COLO668 (cell line): Measurements from ENCODE around the gene SLC39A5.
A peak's percentile ranks its signal among the peaks of the same experiment; 100 is the strongest.

ENCODE experiments used
- DNase-seq: peaks from one replicate; lab custom pipeline; 2025; ENCODE audit not compliant: unreplicated experiment; lab: John Stamatoyannopoulos, UW

The SLC39A5 gene

DNA sequence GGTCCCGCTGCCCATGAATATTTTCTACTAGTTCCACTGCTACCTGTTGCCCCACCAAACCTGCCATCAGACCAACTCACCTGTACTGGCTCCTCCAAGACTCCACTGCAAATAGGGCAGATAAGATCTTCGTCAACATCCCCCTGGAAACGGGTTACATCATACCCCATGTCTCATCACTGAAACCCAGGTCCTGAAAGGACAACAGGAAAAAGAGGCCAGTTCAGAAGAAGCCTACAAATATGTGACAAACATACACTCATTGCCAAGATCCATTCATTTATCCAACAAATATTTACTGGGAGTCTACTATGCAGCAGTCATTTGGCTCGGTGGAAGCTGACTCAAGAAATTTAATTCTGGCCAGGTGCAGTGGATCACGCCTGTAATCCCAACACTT, 16.0 kb upstream of the SLC39A5 start:
- DNase-seq = no peak

DNA sequence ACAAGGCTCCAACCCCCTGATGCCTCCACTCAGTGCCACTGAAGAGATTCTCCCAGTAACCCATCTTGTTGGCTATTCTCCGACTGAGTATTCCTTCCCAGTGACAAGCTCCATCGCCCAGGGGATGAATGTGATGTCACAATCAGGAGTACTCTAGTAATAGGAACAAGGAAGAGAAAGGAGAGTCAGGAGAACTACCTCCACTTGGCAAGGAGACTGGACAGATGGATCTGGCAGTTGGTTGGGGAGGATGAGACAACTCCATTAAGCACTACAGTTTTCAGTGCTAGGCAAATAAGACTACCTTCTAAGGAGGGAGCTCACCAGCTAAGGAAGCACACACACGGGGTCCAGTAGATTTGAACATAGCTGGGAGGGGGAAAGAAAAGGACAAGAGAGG, 13.4 kb upstream of the SLC39A5 start:
- DNase-seq = no peak

DNA sequence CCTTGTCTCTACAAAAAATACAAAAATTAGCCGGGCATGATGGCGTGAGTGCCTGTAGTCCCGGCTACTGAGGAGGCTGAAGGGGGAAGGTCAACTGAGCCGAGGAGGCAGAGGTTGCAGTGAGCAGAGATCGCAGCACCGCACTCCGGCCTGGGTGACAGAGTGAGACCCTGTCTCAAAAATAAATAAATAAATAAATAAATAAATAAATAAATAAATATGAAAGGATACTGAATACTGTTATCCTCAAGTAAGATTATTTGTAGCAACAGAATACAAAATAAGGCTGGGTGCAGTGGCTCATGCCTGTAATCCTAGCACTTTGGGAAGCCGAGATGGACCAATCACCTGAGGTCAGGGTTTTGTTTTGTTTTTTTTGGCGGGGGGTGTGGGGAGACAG, 10.0 kb upstream of the SLC39A5 start:
- DNase-seq = no peak

DNA sequence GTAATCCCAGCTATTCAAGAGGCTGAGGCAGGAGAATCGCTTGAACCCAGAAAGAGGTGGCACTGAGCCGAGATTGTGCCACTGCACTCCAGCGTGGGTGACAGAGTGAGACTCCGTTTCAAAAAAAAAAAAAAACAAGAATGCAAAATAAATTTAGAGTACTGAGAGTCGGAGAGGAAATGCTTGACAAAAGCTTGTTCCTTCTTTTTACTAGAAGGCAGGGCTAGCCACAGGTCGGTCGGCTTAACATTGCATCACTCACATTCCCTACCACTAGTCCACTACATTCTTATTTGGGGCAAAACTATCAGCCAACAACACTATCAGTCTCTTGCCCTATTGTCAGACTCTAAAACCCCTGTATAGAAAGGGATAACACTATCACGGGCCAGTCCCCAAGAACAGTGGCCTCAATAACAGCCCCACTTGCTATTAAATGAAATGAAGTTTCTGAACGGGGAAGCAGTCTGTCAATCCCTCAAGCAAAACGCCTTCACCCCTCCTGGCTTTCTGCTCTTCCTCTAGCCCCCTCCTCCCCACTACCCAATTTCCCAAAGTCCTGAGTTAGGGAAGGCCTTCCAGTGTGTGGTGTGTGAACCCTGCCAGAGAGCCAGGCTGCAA, 9.1 kb upstream of the SLC39A5 start:
- no peak for DNase-seq

DNA sequence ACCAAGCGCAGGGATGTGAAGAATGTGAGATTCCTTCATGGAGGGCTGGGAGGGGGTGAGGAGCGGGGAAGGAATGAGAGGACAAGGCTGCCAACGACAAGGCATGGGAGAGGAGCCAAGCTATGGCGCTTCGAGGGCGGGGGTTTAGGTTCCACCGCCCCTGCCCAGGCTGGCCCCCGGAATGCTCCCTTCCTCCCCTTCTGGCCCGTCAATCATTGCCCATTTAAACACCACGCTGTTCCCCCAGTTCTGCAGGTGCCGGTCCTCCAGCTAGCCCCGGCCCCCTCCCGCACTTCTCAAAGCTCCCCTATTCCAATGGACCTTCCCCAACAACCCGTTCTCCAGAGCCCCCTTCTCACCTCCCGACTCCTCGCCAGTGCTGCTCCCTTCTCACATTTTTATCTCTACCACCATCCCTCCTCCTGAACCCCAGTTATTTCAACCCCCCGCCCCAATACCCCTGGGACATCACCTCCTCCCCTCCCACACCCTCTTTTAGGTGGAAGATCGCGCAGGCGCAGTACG, 8.6 kb upstream of the SLC39A5 start:
- peak; percentile 17 for DNase-seq

DNA sequence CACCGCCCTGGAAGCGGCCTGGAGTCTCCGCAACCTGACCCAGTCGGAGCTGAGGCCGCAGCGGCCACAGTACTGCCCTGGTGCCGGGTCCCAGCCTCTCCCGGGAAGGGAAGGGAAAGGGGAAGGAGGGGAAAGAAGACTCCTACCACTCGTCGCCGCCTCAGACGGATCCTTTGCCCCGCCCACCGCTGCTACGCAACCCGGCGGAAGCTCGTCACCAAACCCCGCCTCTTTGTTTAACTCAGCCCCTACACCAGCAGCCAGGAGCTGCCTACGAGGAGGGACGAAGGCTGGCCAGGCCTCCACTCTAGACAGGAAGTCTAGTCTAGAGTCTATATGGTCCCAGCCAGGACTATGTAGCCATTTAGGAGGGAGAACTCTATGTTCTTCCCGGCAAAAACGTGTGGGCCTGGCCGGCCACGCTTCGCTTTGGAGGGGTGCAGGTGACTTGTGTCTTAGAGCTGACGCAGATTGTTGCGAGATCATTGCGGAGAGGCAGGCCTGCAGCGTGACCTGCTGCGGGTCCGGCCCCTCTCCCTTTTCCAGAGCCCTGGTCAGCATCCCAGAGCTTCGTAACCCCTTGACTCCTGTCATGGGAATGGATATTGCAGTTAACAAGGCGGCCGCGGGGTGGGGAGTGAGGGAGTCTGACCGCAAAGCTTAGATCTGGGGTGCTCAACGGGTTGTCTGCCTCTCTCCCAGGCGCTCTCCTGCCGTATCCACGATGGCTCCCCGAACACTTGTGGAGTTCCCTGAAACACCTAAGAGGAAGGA, 7.9 kb upstream of the SLC39A5 start, which contains the start of gene RNF41:
RNF41 (minus strand) TSS at position 166 of the 774 bp plus-strand sequence. CDS start 7,875 bp downstream, outside the sequence.
- peak; percentile 88 for DNase-seq

DNA sequence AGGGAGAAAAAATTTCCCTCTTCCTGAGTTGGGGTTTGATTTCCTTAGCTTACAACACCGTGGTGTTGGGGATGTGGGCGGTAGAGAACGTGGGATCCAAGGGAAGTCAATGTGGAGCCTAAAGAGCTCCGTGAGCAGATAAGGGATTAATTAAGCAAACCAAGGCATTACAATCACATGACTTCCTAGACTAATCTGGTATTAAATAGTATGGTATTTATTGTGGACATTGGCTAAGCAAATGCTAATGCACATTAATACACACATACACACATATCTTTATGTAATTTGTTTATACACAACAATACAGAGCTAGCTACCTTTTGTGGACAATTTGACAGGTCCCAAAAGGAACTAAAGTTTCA, 7.3 kb upstream of the SLC39A5 start:
- DNase-seq = no peak

DNA sequence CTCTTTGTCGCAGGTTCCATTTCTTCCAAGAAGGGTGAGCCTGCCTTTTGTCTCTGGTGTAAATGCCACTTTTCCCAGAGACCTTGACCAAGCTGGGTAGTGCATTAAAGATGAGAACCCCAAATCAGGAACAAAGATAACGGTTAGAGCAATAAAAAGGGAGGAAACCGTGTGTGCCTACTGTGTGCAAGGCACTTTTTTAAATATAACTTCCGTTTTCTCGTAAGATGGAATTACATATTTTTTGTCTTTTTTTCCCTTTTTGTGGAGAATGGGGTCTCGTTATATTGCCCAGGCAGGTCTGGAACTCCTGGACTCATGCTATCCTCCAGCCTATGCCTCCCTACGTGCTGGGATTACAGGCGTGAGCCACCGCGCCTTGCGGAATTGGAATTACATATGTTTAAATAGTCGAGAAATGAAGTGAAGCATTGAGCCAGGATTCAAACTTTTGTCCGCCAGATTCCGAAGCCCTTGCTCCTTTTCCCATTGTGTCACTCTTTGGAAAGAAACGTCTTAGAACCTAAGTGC, 6.2 kb upstream of the SLC39A5 start:
- no peak for DNase-seq

DNA sequence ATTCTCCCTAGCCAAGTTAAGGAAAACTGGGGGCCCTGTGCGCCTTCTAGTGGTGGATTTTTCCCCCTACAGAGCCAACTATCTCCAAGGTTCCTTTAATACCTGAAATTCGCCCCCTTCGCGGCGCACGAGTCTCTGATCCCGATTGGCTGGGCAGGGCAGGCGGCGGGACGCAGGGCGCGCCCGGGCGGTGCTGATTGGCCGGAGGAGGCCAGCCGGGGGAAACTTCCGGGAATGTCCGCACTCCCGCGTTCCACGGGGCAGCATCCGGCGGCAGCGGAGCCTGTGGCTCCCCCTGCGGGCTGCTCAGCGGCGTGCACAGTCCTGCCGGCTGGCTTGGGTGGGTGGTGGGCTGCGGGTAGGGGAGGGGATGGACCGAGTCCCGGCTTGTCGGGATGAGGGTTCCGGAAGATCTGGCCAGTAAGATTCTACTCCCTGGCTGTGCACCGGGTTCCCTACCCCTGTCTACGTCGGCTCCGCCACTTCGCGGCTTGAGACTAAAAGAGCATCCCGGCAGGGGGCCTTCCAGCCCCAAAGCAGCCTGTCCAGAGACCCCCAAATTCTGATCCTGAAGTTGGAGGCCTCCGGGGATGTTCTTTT, 5.6 kb upstream of the SLC39A5 start, which contains the start of gene NABP2:
NABP2 (plus strand) TSS at position 241 of the 600 bp plus-strand sequence. CDS start 515 bp downstream, outside the sequence.
- peak; percentile 95 for DNase-seq

DNA sequence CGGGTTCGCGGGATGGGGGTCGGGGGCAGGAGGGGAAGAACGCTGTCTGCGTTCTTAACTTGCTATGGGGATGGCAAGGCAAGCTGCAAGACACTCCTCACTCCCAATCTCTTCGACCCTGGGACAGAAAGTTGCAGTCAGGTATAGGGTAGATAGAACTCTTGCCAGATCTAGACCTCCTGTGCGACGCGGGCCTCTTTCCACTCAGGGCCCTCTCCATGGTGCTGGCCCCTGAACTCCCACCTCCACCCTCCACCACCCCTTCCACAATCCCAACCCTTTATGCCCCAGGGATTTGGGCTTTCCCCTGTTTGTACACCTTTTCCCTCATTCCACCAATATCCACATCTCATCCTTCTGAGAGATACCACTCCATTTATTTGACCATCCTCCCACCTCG, 4.9 kb upstream of the SLC39A5 start:
- no peak for DNase-seq

DNA sequence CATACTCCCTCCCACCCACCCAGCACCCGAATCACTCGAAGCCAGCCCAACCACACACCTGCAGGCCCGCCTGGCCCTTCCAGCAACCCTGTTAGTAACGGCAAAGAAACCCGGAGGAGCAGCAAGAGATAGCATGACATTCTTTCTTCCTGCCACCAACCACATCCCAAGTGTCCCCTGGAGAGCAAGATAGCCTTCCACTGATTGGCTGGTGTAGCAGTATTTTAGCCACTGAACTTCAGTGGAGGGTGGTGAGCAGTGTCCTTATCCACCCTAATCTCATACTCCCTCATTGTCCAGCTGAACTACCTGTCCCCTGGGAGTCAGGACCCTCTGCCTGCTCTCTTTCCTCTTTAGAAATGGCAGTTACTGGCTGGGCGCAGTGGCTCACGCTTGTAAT, 769 bp upstream of the SLC39A5 start:
- DNase-seq = no peak

DNA sequence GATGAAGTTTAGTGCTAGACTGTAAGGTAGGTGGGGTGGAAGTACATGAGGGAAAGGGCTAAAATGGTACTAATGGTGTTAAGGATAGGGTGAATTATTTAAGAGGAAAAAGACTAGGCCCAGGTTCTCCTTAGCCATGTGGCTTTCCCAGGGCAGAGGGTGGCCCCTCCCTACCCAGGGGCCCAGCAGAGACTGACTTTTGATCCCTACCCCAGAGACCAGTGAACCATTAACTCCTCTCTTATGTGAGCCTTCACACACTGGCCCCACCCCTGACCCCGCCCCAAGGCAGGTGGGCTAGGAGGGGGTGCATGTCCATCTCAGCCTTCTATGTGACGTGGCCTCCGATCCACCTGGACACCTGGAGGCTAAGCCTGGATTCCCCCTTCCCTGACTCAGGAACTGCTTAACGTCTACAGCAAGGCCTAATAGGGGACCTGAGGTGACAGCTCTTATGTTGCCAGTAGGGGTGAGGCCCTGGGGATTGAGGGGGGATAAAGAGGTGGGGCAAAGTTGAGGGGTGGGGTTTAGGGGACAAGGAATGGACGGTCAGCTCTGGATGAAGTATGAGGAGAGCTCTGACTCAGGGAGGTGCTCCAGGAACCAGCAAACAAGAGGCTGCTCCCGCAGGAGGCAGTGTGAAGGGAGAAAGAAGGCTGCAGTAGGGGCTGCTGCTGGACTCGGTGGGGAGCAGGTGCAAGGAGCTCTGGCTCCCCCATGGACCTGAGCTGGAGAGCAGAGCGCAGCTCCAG, 757 bp downstream of the SLC39A5 start:
- DNase-seq = peak; percentile 70

DNA sequence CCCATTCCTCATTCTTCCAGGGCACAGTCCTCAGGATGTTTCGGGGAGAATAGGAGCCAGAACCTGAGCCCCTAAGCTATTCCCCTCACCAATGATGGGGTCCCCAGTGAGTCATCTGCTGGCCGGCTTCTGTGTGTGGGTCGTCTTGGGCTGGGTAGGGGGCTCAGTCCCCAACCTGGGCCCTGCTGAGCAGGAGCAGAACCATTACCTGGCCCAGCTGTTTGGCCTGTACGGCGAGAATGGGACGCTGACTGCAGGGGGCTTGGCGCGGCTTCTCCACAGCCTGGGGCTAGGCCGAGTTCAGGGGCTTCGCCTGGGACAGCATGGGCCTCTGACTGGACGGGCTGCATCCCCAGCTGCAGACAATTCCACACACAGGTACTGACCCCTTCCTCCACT, 1.3 kb downstream of the SLC39A5 start:
- no peak for DNase-seq

DNA sequence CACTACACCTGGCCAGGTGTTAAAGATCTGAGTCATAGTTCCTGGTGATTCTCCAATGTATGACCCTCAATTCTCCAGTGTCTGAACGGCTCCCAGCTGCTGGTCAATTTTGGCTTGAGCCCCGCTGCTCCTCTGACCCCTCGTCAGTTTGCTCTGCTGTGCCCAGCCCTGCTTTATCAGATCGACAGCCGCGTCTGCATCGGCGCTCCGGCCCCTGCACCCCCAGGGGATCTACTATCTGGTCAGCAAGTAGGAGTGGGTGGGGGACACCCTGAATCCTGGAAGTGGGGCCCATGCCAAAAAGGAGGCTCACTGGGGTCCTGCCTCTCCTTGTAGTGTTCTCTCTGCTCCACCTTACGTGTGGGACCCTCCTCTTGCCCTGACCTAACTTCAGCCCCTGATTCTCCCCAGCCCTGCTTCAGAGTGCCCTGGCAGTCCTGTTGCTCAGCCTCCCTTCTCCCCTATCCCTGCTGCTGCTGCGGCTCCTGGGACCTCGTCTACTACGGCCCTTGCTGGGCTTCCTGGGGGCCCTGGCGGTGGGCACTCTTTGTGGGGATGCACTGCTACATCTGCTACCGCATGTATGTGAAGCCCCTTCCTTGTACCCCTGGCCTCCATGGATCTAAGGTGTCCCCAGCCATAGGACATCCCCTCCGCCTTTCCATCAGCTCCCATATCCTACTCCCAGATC, 5.0 kb downstream of the SLC39A5 start:
- DNase-seq = no peak

DNA sequence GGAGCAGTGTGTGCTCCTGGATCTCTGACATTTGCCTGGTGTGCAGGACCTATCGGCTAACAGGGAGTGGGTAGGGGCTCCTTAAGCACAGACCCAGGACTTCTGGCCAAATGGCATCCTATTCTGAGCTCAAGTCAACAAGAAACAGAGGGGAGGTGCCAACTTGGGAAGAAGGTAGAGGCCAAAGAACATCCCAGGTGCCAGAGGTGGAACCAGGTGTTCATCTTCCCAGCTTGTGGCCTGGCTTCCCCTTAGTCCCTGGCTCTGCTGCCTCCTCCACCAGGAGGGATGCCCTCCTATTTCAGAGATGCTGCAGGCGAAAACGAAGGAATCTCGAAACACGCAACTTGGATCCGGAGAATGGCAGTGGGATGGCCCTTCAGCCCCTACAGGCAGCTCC, 6.2 kb downstream of the SLC39A5 start:
- DNase-seq = no peak

DNA sequence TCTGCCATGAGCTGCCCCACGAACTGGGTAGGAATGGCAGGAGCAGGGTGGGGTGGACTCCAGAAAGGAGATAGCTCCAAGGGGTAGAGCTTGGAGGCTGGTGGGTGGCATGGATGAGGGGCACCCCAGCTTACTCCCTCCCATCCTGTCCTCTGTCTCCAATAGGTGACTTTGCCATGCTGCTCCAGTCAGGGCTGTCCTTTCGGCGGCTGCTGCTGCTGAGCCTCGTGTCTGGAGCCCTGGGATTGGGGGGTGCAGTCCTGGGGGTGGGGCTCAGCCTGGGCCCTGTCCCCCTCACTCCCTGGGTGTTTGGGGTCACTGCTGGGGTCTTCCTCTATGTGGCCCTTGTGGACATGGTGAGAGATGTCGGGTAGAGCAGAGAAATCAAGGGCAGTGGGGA, 7.1 kb downstream of the SLC39A5 start:
- DNase-seq = no peak

DNA sequence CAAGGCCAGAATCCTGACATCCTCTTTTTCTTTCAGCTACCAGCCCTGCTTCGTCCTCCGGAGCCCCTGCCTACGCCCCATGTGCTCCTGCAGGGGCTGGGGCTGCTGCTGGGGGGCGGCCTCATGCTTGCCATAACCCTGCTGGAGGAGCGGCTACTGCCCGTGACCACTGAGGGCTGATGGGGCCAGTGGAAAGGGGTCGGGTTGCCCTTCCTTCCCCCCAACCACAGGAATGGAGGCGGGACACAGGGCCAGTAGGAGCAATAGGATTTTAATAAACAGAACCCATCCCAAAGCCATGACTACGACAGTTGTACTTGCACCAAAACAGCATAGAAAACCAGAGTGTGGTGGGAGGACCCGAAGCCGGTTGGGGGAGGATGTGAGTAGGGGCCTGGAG, 7.7 kb downstream of the SLC39A5 start:
- no peak for DNase-seq

DNA sequence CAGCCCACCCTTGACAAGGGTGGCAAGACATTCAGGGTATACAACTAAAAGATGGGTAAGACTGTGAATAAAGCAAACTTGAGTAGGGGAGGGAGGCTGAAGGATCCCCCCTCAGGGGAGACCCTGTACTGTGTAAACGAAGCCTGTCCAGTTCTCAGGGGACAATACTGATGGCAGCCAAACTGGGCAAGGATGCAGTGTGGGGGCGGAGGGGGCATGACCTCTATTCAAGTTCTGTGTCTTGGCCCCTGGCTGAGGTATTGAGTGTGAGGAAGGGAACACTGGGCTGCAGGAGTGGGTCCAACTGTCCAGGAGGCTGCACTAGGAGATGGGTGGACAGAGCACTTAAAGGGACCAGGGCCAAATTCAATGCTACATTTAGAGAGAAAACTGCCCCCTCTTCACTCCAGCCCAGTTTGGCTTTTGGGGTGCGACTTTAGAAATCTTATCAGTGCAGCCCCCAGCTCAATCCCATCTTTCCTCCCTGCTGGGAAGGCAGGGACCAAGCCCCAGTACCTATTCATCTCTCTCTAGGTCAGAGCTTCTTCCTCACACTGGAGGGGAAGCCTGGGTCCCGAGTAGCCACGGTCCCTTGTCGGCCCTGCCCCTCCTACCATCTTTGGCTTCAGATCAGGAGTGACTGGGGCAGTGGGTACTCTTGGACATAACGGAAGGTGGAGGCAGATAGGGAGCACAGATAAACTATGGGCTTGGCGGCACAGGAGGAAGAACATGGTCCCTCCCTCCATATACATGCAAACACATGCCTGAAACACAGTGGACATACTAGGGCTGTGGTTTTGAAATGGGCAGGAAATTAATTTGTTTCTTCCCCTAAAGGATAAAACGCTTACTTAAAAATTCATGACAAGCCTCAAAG, 11.8 kb downstream of the SLC39A5 start:
- no peak for DNase-seq

DNA sequence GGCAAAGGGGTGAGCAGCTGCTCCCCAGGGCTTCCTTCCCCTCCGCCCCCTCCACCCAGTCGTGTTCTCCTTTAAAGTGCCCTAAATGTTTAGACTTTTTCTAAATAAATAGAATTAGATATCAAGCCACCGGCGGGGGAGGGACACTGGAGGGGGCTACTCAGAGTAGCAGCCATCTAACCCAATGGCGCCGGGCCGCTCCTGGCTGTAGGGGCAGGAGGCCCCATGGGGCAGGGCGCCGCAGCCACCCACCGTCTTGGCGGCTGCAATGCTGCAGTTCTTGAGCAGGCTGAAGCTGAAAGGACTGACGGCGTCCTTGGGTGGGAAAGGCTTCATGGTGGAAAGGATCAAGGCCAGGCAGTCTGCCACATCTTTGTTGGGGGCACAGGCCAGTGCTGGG, 13.1 kb downstream of the SLC39A5 start:
- no peak for DNase-seq
